Measurements from ENCODE around the gene ORM1. TPM values are rescaled to one million over a fixed set of nuclear protein-coding genes. Genes with fewer than 3 reads are reported as not detected.
A peak's percentile ranks its signal among the peaks of the same experiment; 100 is the strongest.

ORM1 gene
- total RNA-seq, 1 donor from 2014 or later: not detected

- Mint-ChIP-seq H3K4me3 (no peak overlapping the region), H3K4me1 (peaks cover 17% of the 10 kb centered on the region), H3K27me3 (ENCODE audit: low read depth) (no peaks in the 10 kb centered on the region), H3K36me3 (ENCODE audit: low read depth) (peaks cover 3% of the 10 kb centered on the region), H3K27ac (ENCODE audit: unreplicated experiment) (peak overlapping the region; percentile 4), H3K9me3 (no peaks in the 10 kb centered on the region)
- TF ChIP-seq CTCF (conservative IDR thresholded peaks at IDR 0.05): no peak
- DNase-seq (ENCODE audit: low read depth, low spot score): no peak
Observed at GRCh38 chr9:114375386-114376175, 52.7 kb downstream of the ORM1 start.

Other genes with a start within 250 kb of the ORM1 start
- 0.40 TPM in 1 of 2 replicates, not detected in the other for gene AMBP, start 244.8 kb upstream of the ORM1 start, total RNA-seq
- not detected in 2 replicates for gene KIF12, start 223.8 kb upstream of the ORM1 start, total RNA-seq
- 15.3 and 20.3 TPM in 2 replicates for gene COL27A1, start 167.6 kb upstream of the ORM1 start, total RNA-seq
- gene ORM2, start 6.8 kb downstream of the ORM1 start, total RNA-seq: not detected in 2 replicates
- gene AKNA, start 64.9 kb downstream of the ORM1 start, total RNA-seq: 13.4 and 16.6 TPM in 2 replicates
- 8.9 and 9.5 TPM in 2 replicates for gene WHRN, start 182.4 kb downstream of the ORM1 start, total RNA-seq